Type B pancreatic cell (in vitro differentiated cells): Measurements from ENCODE around the gene RAB30. TPM values are rescaled to one million over a fixed set of nuclear protein-coding genes. Genes with fewer than 3 reads are reported as not detected.

Source experiments
- DNase-seq: peaks from one replicate; pipeline ENCODE4 v3.0.0; 2021; ENCODE audit warnings: mixed read lengths; ENCODE audit not compliant: unreplicated experiment; ENCODE audit errors: extremely low spot score
- H3K27ac Mint-ChIP-seq: 2 replicates; pipeline ENCODE4 v1.8.0; 2021; ENCODE audit warnings: mild to moderate bottlenecking, mixed read lengths
- H3K27me3 Mint-ChIP-seq: 2 replicates; pipeline ENCODE4 v1.8.0; 2021; ENCODE audit warnings: mixed read lengths
- H3K36me3 Mint-ChIP-seq: 2 replicates; pipeline ENCODE4 v1.8.0; 2021; ENCODE audit warnings: mixed read lengths
- H3K4me1 Mint-ChIP-seq: one replicate; pipeline ENCODE4 v1.8.0; 2021; ENCODE audit warnings: mixed read lengths; ENCODE audit not compliant: unreplicated experiment
- H3K4me3 Mint-ChIP-seq: 2 replicates; pipeline ENCODE4 v1.8.0; 2021; ENCODE audit warnings: mild to moderate bottlenecking, mixed read lengths
- H3K9me3 Mint-ChIP-seq: 2 replicates; pipeline ENCODE4 v1.8.0; 2021; ENCODE audit warnings: mixed read lengths
- CTCF ChIP-seq: fragments of 200-600 bp; sonication (generic); conservative IDR thresholded peaks from 2 replicates; pipeline ENCODE4 v1.5.0; 2021; ENCODE audit warnings: antibody characterized with exemption, mild to moderate bottlenecking
- long read RNA-seq: library from polyadenylated mRNA; unstranded; transcript quantifications from one replicate; pipeline ENCODE4 v2.0.0, GENCODE V29; 2020
- total RNA-seq: library from RNA; stranded (reverse); gene quantifications from 2 replicates; pipeline ENCODE4 v1.2.1, GENCODE V29; 2021; ENCODE audit warnings: low replicate concordance

RAB30 gene
- 10.0 and 13.8 TPM in 2 replicates for total RNA-seq
- long read RNA-seq, full-length matches to known transcripts: 15 of 25 reads
- long read RNA-seq, partial matches to known transcripts: 6 of 25 reads
- long read RNA-seq, other reads (novel, unspliced or antisense): 4 of 25 reads

- Mint-ChIP-seq H3K36me3 (peaks cover 13% of the 10 kb centered on the region), H3K4me3 (no peak within 1 kb of the TSS), H3K4me1 (peaks cover 14% of the 10 kb centered on the region), H3K27me3 (no peaks in the 10 kb centered on the region), H3K9me3 (no peaks in the 10 kb centered on the region), H3K27ac (no peak within 1 kb of the TSS)
- peak; percentile 91 for DNase-seq
- TF ChIP-seq CTCF: no peak
Measured at GRCh38 chr11:83071567-83072349, at the start of gene RAB30. TSS of gene RAB30 (minus strand) at chr11:83071897. CDS start at chr11:82997316, 74,581 bp downstream.

GRCh38 chr11:83120327-83120726 is 48.6 kb upstream of the RAB30 start:
- no peak overlapping the region for H3K4me3 Mint-ChIP-seq
- H3K4me1 Mint-ChIP-seq: peaks cover 17% of the 10 kb centered on the region
- DNase-seq: no peak
- H3K27ac Mint-ChIP-seq: no peak overlapping the region
- H3K9me3 Mint-ChIP-seq: no peaks in the 10 kb centered on the region
- H3K27me3 Mint-ChIP-seq: no peaks in the 10 kb centered on the region
- no peaks in the 10 kb centered on the region for H3K36me3 Mint-ChIP-seq
- no peak for TF ChIP-seq CTCF

- DNase-seq: no peak
- H3K27ac Mint-ChIP-seq: no peak overlapping the region
- no peaks in the 10 kb centered on the region for H3K27me3 Mint-ChIP-seq
- H3K4me3 Mint-ChIP-seq: no peak overlapping the region
- H3K4me1 Mint-ChIP-seq: peaks cover 28% of the 10 kb centered on the region
- TF ChIP-seq CTCF: no peak
- H3K36me3 Mint-ChIP-seq: no peaks in the 10 kb centered on the region
- H3K9me3 Mint-ChIP-seq: no peaks in the 10 kb centered on the region
Measured at GRCh38 chr11:83119216-83119615, 47.5 kb upstream of the RAB30 start.

- no peaks in the 10 kb centered on the region for H3K36me3 Mint-ChIP-seq
- no peak overlapping the region for H3K27ac Mint-ChIP-seq
- H3K4me3 Mint-ChIP-seq: no peak overlapping the region
- no peak for DNase-seq
- TF ChIP-seq CTCF: no peak
- H3K9me3 Mint-ChIP-seq: no peaks in the 10 kb centered on the region
- H3K4me1 Mint-ChIP-seq: peaks cover 28% of the 10 kb centered on the region
- H3K27me3 Mint-ChIP-seq: no peaks in the 10 kb centered on the region
Measured at GRCh38 chr11:83118814-83119213, 47.1 kb upstream of the RAB30 start.

GRCh38 chr11:83116015-83116641 is 44.4 kb upstream of the RAB30 start:
- Mint-ChIP-seq H3K27me3 (no peaks in the 10 kb centered on the region), H3K36me3 (no peaks in the 10 kb centered on the region), H3K9me3 (no peaks in the 10 kb centered on the region), H3K4me3 (no peak overlapping the region), H3K4me1 (peaks cover 28% of the 10 kb centered on the region), H3K27ac (no peak overlapping the region)
- no peak for TF ChIP-seq CTCF
- DNase-seq: no peak
